OCI-LY3 (cell line): ENCODE measurements around the gene BCAN.

Experiments used
- H2AFZ ChIP-seq: fragments of 200-600, 300-600 bp; shearing (Covaris generic); 2 replicates; pipeline ENCODE4 v1.6.0; 2014; ENCODE audit warnings: antibody characterized with exemption, low read depth, low read length
- H3K27ac ChIP-seq: fragments of 200-600, 300-600 bp; sonication (generic); 2 replicates; pipeline ENCODE4 v1.5.1; 2014; ENCODE audit warnings: mild to moderate bottlenecking, low read length, moderate library complexity, mixed read lengths
- H3K27me3 ChIP-seq: fragments of 200-600, 300-600 bp; sonication (generic); 2 replicates; pipeline ENCODE4 v1.6.1; 2014; ENCODE audit warnings: low read depth, low read length, mixed read lengths
- H3K36me3 ChIP-seq: fragments of 200-600, 300-600 bp; sonication (generic); replicated peaks from 2 replicates; pipeline ENCODE3; 2014; ENCODE audit warnings: low read depth, low read length, mixed read lengths
- H3K4me1 ChIP-seq: fragments of 300-600, 200-600 bp; sonication (generic); 2 replicates; pipeline ENCODE4 v1.6.1; 2014; ENCODE audit warnings: low read length, mixed read lengths
- H3K4me2 ChIP-seq: fragments of 200-600, 300-600 bp; sonication (generic); 2 replicates; pipeline ENCODE4 v1.6.1; 2014; ENCODE audit warnings: low read length, mixed read lengths
- H3K4me3 ChIP-seq: fragments of 300-600, 200-600 bp; sonication (generic); 2 replicates; pipeline ENCODE4 v1.5.1; 2014; ENCODE audit warnings: antibody characterized with exemption, mild to moderate bottlenecking, low read length, moderate library complexity
- H3K79me2 ChIP-seq: fragments of 300-600, 200-600 bp; shearing (Covaris generic); 2 replicates; pipeline ENCODE4 v1.6.1; 2014; ENCODE audit warnings: mild to moderate bottlenecking, low read length, mixed read lengths
- H3K9ac ChIP-seq: fragments of 300-600, 200-600 bp; shearing (Covaris generic); 2 replicates; pipeline ENCODE4 v1.6.0; 2014; ENCODE audit warnings: mild to moderate bottlenecking, low read length, moderate library complexity
- H3K9me3 ChIP-seq: fragments of 200-600, 300-600 bp; shearing (Covaris generic); 2 replicates; pipeline ENCODE4 v1.6.1; 2014; ENCODE audit warnings: low read length, mixed read lengths; ENCODE audit not compliant: insufficient read depth
- H4K20me1 ChIP-seq: fragments of 200-600, 300-600 bp; sonication (generic); 2 replicates; pipeline ENCODE4 v1.6.1; 2016; ENCODE audit warnings: low read length, mixed read lengths; ENCODE audit not compliant: insufficient read depth
- EZH2phosphoT487 ChIP-seq: fragments of 200-600 bp; shearing (Covaris generic); IDR thresholded peaks from 2 replicates; pipeline ENCODE4 v1.6.1; 2018; ENCODE audit warnings: antibody characterized with exemption, mixed run types, low read depth
- TF ChIP-seq, protein P1 (sequence below): fragments of 200-600, 300-600 bp; sonication (generic); IDR thresholded peaks from 2 replicates; pipeline ENCODE4 v1.5.1; 2014; ENCODE audit warnings: antibody characterized with exemption, low read length, low read depth

Gene BCAN

DNA sequence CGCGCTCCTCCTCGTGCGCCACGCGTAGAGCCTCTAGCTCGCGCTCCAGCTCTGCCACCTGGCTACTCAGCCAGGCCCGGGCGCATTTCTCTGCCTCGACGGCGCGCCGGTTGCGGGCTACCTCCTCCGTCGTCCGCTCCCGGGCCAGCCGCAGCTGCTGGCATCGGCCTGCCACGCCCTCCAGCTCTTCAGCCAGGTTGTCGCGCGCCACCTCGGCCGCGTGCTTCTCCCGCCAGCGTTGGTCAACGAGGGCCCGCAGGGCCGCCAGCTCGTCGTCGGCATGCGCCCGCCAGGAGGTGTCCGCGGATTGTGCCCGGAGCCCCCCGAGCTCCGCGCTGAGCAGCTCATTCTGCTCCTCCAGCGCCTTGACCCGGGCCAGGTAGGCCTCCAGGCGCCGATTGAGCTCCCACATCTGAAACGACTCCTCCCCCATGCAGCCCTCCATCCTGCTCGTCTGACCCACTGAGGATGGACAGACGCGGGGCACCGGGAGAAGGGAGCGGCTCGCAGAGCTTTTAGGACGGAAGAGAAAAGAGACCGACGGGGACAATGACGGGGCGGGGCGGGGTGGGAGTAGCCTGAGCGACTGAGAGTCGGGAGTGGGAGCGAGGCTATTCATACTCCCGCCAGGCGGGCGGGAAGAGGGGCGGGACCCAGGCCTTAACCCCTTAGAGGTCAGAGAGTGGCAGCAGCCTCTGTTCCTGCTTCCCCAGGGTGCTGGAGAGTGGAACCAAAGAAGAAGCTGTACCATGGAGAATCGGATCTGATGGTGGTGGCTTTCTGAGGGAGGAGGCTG, 35.1 kb downstream of the BCAN start, which contains the start of gene NES:
Gene NES, minus strand, starts transcription at position 588 of the 796 bp plus-strand sequence. Its CDS starts 143 bp downstream, at position 445.
- Histone ChIP-seq H3K36me3 (no peaks in the 10 kb centered on the region), H4K20me1 (no peaks in the 10 kb centered on the region), H2AFZ (no peak within 1 kb of the TSS), H3K9me3 (no peaks in the 10 kb centered on the region), H3K27me3 (peaks cover 75% of the 10 kb centered on the region), H3K9ac (no peak within 1 kb of the TSS), H3K79me2 (no peaks in the 10 kb centered on the region), H3K4me2 (no peak within 1 kb of the TSS), H3K4me1 (no peaks in the 10 kb centered on the region), H3K27ac (no peak within 1 kb of the TSS), H3K4me3 (no peak within 1 kb of the TSS)
- TF ChIP-seq, protein P1, sequence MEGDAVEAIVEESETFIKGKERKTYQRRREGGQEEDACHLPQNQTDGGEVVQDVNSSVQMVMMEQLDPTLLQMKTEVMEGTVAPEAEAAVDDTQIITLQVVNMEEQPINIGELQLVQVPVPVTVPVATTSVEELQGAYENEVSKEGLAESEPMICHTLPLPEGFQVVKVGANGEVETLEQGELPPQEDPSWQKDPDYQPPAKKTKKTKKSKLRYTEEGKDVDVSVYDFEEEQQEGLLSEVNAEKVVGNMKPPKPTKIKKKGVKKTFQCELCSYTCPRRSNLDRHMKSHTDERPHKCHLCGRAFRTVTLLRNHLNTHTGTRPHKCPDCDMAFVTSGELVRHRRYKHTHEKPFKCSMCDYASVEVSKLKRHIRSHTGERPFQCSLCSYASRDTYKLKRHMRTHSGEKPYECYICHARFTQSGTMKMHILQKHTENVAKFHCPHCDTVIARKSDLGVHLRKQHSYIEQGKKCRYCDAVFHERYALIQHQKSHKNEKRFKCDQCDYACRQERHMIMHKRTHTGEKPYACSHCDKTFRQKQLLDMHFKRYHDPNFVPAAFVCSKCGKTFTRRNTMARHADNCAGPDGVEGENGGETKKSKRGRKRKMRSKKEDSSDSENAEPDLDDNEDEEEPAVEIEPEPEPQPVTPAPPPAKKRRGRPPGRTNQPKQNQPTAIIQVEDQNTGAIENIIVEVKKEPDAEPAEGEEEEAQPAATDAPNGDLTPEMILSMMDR, result no peak
- no peak for TF ChIP-seq EZH2phosphoT487

DNA sequence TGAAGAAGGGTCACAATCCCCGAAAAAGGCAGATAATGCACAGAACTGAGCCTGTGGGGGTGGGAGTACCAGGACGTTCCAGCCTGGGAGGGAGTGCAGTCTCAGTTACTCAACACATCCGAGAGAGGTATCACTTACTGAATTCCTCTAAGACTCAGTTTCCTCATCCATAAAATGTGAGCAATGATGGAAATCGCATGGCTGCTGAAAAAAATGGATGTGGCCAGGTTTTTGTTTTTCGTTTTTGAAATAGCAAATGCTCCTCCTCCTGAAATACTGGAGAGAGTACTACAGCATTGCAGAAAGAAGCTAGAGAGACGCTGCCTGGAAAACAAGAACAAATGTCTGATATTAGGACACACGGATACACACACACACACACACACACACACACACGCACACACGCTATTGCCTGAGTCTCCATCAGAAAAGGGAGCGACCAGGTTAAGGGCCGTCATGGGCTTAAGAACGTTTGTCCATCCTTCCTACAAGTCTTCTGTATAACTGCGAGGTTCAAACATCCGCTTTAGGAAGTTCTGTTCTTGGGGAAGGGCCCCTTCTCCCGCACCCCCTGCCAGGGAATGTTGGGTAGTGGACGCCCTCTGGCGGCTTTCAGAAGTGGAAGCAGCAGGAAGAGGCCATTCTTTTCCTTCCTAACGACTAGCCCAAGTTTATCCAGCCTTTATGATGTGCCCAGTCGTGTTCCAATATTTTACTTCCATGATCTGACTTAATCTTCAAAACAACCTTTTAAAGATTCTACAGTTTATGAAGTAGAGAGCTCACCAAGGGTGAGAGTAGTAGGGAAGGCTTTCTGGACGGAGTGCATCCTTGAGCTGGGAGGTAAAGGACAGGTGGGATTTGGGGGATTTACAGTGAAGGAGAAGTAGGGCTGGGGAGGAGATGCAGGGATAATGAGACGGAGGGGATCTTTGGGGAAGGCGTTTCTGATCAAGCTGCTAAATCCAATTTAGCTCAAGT, 36.0 kb downstream of the BCAN start:
- no peak overlapping the region for H3K27ac ChIP-seq

DNA sequence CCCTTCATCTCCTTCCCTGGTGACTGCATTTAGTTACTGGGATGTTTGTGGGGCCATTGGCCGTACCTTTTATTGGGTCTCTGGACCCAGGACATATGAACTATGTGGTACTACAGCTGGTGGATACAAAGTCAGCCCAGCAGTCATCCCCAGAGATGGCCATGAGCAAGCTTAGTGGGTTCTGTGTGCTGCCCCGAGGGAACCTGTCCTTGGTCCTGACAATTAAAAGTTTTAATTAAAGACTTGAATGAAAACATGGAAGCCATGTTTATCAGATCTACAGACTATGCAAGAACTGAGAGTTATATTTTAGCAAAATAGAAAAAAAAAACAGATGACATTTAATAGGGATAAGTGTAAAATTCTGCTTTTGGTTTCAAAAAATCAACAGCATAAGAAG, 38.1 kb downstream of the BCAN start:
- peaks cover 68% of the 10 kb centered on the region for H3K27me3 ChIP-seq
- H4K20me1 ChIP-seq, result no peaks in the 10 kb centered on the region
- H3K9ac ChIP-seq, result no peak overlapping the region
- no peaks in the 10 kb centered on the region for H3K79me2 ChIP-seq
- no peak overlapping the region for H3K27ac ChIP-seq
- H3K9me3 ChIP-seq, result no peaks in the 10 kb centered on the region
- H2AFZ ChIP-seq, result no peak overlapping the region
- no peak overlapping the region for H3K4me3 ChIP-seq
- no peaks in the 10 kb centered on the region for H3K36me3 ChIP-seq
- TF ChIP-seq, protein P1, result no peak
- TF ChIP-seq EZH2phosphoT487, result no peak
- H3K4me1 ChIP-seq, result peaks cover 20% of the 10 kb centered on the region
- H3K4me2 ChIP-seq, result no peak overlapping the region

More for the DNA sequence above, 36.0 kb downstream of the BCAN start:
- Histone ChIP-seq H3K4me1 (peaks cover 3% of the 10 kb centered on the region; the same call in 1 of the 2 replicates), H3K27me3 (peaks cover 71% of the 10 kb centered on the region), H4K20me1 (no peaks in the 10 kb centered on the region), H3K4me3 (no peak overlapping the region), H3K79me2 (no peaks in the 10 kb centered on the region), H3K9ac (no peak overlapping the region), H3K36me3 (no peaks in the 10 kb centered on the region), H2AFZ (no peak overlapping the region), H3K9me3 (no peaks in the 10 kb centered on the region), H3K4me2 (no peak overlapping the region)
- TF ChIP-seq, protein P1, result peak; percentile 91
- TF ChIP-seq EZH2phosphoT487, result no peak
